GM19455 (cell line): ENCODE data around the gene ME3.
"Not testable (repeated sequence)": the region's sequence is repeated elsewhere in the genome, so short reads cannot be mapped to it uniquely, and the experiment has no call there.

Experiments used
- ATAC-seq: cut with Tn5 transposase; IDR thresholded peaks from one replicate; pipeline ENCODE4 v1.9.1; 2021; ENCODE audit not compliant: unreplicated experiment

Gene ME3

DNA sequence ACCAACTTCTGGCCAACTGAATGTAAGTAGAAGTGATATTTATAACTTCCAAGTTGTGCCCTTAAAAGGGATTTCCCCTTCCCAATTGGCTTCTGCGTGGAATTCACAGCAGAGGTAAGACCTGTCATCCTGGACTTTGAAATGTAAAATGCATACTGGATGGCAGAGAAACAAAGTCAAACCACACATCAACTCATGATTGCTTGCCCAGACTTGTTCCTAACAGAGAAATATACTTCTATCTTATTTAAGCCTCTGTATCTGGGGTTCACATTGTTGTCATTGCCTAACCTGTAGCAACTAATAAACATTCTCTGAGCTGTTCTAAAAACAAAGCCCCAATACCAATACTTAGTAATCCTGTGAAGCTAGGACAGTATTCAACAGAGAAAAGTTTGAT is 6.2 kb downstream of the ME3 start:
- ATAC-seq, result no peak

DNA sequence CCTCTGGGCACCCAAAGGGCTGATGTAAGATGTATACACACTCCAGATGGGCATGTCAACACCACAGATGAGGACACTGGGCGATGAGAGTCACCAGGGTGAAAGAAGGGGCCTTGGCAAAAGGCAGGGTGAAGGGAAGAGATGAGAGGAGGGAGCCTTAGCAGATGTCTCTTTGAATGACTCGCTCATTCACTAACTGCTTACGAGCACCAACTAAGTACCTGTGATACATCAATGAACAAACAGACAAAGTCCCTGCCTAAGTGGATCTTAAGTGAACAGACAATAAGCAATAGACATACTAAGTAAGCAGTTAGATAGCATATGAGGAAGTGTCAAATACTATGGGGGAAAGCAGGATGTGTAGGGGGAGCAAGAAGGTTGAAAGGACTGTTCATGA is 7.5 kb downstream of the ME3 start:
- no peak for ATAC-seq

DNA sequence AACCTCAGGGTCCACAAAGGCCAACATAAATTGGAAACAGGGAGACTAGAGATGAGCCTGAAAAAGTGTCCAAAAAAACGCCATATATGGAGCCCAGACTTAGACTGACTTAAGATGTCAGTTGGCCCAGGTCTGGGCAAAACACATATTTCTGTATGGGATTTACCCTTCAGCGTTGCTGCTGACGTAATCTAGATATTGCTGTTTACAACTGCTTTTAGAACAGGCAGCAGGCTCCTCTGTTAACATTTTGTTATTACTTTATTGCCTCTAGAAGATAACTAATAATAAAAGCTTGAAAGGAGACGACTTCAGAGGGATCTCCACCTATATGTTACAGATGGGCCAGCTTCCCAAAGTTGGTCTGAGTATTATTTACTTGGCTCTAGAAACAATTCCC is 8.7 kb downstream of the ME3 start:
- no peak for ATAC-seq

DNA sequence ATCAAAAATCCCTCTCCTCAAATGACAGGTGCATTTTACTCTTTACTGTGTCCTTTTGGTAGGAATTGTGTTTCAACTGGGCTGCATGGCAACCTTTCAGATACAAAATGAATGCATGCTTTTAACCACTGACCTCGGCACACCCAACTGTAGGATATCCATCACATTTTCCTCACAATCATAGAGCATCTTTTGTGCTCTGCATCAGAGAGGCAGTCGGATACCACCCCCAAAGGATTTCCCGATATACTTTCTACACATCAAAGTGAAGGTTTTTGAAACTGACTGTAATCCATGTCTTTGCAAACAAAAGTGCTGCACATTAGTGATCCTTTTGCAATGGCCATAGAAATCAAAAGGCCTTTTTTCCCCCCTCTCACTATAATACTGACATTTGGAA is 9.1 kb downstream of the ME3 start:
- no peak for ATAC-seq

DNA sequence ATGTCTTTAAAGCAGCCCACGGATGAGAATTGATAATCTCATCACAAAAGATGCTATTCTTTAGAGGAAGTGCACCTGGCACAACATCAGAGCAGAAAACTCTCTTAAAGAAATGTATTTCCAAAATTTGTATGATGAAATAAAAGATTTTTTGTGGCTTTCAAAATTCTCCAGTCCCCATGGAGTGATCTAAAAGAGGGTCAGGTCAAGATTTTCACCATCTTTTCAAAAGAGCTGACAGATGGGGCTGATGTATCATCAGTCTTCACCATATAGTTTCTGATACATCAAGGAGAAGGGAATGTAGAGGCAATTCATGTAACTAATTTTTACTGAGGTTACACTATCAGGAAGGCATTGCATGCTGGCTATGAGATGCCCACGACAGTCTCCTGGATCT is 11.7 kb downstream of the ME3 start:
- no peak for ATAC-seq

DNA sequence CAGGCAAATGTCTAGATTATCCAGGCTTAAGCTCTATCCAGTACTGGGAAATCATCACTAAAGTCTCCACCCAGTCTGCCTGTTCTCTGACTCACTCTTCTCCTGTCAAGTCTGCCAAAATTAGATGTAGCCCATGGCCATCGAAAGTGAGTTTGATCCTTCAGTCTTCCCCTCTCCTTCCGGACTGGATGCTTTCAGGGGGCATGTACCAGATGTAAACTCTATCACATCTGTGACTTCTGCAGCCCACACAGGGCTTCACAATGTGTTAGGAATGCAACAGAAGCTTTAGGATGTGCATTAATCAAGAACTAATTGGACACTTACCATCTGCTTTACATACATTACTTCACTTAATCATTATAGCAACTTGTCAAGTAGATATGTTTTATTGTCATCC is 12.3 kb downstream of the ME3 start:
- no peak for ATAC-seq

DNA sequence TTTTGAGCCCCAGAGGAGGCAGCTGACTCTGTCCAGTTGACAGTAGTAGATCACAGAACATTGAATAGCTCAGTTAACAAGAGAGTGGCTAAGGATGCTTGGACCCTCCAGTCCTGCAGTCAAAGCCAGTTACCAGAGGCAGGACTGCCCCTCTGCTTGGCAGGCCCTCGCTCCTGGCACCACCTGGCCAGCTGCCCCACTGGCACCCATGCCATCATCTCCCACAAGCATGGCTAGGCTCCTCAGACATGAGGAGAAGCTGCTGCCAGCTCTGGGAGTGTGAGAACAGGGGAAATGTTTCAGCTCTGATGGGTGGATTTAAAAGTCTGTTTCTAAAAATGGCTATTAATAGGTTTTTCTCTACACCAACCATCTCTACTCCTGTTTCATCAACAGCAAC is 13.9 kb downstream of the ME3 start:
- ATAC-seq, result no peak

DNA sequence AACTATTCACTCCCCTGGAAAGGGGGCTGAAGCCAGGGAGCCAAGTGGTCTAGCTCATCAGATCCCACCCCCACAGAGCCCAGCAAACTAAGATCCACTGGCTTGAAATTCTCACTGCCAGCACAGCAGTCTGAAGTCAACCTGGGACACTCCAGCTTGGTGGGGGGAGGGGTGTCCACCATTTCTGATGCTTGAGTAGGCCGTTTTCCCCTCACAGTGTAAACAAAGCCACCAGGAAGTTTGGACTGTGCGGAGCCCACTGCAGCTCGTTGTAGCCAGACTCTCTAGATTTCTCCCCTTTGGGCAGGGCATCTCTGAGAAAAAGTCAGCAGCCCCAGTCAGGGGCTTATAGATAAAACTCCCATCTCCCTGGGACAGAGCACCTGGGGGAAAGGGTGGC is 27.2 kb downstream of the ME3 start:
- not testable (repeated sequence) for ATAC-seq

DNA sequence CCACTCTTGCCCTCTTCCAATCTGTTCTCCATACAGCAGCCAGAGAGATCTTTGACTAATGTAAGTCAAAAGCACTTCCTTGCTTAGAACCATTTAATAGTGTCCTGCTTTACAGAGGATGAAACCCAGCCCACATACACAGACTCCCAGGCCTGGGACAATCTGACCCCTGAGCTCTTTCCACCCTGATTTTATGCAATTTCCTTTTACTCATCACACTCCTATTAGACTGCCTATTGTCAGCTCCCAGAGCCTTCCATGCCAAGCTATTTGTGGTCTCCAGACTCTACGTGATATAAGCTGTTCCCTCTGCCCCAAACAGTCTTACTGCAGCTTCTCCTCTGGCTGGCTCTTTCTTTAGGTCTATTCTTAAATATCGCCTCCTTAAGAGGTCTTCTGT is 28.1 kb downstream of the ME3 start:
- ATAC-seq, result no peak

DNA sequence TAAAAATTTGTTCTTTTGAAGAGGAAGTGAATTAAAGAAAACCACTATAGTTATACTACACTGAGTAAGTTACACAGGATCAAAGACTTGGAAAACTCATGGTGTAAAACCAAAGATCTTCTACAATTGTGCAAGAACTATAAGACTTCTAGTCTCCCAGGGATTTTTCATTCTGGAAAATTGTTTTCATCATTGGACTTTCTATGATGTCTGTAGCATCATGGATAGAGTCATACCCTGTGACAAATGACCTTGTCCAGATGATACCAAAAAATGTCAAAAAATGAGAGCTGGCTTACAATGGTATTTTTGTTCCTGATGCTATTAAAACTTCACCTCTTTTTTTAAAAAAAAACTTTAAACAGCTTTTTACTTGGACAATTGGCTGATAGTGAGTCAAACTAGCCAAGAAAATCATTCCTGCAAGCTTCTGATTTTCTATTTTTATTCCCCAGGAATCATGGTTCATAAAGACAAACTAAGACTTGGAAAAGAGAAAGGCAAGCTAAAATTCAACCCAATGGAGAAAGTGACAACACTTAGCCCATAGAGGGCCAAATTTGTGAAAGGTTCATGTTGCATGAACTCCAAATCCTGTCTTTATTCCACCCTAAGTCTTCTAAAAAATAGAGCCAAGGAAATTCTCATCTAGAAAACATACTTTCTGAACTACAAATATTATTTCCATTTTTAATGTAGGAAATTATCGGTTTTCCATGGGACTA is 30.7 kb downstream of the ME3 start:
- ATAC-seq, result no peak

DNA sequence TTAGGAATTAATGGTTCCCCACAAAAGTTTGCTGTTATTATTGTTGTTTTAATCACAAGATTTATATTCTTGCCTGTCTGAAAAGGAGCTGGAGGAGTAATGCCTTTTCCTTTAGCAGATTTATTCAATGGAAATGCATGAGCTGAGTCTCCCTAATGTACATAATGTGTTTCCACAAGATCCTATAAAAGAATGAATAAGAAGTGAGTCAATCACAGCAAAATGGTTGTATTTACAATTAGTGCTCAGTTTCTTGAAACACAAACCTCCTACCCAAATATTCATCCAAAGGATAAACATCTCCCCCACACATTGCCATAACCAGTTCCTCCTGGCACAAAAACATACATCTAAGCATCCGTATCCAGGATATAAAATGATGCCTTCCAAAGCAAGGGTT is 33.3 kb downstream of the ME3 start:
- ATAC-seq, result no peak

DNA sequence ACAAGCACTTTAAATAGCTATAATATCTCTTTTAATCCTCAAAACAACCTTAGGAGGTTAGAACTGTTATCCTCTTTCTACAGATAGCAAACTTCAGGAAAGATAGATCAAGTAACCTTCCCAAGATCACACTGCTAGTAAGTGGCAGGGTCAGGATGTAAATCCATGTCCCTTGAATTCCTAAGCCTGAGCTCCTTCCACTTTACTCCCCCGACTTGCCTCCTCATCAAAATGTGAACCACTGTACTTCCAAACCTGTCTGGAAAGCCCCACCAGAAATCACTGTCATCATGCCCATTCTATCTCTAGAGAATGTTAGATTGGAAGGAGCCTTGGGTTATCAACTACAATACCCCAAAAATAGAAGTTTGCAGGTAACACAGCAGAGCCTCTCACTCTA is 33.7 kb downstream of the ME3 start:
- no peak for ATAC-seq

DNA sequence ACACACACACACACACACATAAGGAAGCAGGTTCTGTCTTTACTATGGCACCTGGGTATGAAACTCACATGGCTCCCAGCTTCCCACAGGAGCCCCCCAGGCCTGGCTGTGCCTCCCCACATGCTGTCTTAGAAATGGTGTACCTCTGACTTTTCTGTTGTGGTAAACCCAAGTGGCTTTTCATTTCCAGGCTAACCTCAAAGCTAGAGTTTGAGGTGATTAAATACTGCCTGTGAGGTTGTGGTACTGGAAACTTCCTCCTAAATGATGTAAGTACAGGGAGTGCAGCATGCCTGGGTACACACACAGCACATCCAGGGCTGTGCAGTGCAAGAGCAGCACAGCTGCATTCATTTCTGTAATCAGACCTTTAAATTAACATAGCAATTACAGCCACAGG is 34.4 kb downstream of the ME3 start:
- ATAC-seq, result no peak

DNA sequence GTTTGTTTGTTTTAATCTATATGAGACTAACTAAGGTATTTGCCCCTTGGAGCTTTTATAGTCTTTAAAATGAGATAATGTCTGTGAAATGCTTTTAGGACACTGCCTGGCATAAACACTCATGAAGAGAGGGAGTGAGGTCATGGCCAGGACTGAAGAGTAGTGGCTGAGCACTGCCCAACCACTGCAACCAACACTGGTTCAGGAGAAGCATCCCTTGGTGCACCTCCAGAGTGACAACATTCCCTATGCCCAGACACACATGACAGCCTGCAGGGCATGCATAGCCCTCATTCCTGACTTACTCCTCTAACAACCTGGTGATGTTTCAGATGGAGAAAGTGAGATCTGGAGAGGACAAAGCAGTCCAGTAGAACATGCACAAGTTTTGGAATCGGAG is 36.1 kb downstream of the ME3 start:
- no peak for ATAC-seq

DNA sequence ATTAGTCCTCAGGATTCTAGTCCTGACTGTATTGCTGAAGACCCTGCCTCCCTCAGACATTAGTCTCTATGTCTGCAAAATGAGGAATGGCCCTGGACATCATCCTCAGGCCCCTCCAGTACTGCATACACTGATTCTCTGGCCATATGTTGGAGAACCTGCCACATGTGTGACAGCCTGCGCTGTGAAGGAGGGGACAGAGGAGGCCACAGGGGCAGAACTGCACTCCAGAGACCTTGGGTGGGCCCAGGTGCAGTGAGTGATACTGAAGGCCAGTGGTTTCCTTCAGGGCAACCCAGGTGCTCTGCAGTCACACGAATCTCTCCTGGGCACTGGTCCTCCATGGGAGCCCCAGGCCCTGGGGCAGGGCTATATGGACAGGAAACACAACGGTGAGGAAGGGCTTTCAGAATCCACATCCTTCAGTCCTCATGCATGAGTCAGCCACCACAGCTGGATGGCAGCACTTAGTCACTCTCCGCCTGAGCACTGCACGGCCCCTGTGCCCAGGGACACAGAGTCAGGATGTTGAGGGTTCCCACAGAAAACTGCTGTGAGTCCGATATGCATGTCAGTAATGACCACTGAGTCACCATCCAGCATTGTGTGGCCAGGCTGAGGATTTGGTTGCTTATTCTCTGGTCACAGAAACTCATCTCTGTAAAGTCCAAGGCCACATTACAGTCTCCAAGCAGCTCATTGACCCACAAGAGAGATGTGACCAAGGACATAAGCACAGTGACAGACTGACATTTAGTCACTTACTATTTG is 39.7 kb downstream of the ME3 start:
- ATAC-seq, result no peak

DNA sequence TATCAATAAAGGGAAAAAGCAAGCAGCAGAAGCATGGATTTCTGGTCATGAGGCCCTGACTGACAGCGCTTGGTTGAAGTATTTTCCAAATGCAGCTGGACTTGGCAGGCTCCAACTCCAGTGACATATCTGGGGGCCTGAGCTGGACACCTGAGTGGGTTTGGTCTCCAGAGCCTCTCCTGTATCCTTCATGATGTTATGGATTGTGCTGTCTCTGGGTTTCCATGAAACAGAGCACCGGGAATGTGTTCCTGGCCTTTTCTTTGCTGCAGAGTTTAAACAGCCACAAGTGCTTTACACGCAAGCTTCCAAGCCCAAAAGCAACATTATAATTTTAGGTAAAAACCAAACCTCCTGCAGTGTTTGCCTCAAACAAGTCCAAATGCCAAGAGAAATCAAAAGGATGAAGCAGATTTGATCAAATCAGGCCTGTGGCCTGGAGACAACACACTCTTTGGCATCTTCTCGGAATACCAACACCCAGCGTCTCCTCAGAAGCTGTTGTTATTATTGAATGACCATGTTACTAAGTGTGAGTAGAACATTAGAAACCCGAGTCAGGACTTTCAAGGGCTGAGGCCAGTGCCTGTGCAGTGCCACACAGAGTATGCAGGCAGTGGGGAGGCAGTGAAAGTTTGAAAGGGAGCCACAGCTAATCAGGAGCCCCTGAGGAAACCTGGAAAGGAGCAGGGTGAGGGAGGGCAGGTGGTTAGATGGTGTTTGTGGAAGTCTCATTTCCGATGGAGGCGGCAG is 42.0 kb downstream of the ME3 start:
- no peak for ATAC-seq

DNA sequence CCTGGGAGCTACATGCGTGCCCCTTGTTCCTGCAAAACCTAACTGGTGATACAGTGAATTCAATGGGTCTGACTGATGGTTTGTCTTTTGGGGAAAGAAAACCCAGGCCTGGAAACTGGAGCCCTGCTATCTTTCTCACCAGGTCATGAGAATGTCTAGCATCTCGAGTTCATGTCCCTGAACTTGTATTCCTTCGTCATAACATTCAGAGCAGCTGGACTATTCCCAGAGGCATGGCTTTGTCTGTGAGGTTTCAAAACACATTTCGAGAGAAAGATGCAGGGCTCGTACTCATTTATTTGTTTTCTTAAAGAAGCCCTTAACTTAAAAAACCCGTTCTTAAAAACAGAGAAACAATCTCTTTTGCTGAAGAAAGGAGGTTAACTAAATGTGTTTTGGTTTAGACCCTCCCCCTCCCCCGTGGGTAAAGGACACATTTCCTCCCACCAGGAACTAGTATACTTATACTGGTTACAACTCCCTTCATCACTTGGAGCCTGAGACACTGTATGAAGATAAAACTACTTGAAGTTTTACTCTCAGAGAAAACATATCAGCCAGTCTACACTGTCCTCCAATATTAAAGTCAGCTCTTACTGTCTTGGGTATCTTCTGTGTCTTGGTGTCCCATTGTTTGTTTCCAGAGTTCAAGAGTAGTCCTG is 43.2 kb downstream of the ME3 start:
- no peak for ATAC-seq

DNA sequence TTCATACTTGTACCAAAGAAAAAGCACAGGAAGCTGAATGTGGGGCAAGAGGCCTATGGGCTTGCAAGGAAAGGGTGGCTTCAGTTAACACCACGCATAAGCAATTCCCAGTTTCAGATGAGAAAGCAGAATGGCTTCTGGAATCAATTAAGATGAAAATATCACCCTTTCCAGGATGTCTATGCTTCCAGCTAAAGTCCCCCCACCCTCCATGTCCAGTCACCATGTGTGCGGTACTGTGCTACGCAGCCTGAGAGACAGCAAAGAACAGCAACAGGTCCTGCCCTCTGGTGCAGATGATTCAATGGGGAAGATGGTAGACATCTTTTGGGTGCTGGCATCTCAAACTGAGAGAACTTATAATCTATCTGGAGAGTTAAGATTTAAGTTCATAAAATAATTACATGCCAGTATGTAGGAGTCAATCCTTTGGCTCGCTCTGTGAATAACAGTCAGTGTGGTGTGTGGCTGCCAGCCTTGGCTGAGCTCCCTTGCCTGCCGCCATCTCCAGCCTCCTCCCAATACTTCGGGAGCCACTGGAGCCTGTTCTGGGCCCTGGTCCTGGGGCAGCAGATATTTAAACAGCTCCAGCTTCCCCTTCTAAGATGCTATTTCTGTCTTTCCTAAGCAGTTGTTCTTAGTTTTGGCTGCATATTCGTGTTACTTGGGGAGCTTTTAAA is 44.5 kb downstream of the ME3 start:
- no peak for ATAC-seq

DNA sequence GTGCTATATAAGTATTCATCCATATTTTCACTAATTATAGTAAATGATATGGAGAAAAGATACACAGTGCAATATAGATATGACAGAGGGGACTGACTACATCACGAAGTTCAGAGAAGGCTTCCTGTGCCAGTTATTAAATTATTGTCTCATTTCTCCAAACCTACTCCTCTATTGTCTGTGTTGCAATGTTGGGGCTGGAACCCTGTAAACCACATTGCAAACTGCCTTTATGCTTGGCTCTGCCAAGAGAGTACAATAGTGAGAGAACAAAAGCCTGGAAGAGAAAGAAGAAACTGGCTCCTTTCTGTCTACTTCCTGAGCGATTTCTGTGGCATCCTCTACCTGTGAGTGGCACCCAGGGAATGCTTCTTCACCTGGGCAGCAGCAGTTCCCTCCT is 46.4 kb downstream of the ME3 start:
- no peak for ATAC-seq

DNA sequence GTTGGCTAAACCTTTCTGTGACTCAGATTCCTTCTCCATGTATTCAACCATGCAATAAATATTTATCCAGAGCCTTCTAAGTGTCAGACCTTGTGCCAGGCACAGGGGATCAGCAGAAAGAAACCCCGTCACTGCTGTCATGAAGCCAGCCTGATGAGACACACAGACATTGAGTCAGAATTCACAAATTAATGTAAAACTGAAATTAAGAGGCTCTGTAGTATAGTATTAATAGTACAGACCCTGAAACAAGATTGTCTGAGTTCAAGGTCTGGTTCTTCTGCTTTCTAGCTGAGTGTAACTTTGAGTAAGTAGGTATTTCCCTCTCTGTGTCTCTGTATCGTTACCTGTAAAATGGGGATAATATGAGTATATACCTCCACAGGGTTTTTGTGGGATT is 46.9 kb downstream of the ME3 start:
- no peak for ATAC-seq

DNA sequence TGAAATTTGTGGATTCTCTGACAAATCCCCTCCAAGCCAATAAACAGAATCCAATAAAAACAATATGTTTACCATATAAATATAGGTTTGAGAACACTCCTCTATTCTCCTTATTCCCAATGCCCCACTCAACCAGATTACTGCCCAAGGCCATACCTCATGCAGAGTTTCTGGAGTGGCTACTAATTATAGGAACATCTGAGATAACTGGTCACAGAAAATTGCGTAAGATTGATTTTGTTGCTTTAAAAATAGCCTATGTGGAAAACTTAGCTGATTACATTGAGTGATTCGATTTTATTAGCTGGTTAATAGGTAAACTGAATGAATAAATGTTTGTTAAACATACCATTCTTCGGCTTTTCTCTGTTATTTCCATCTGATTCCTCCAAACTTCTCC is 48.0 kb downstream of the ME3 start:
- no peak for ATAC-seq
